GM19238 (cell line): ENCODE results near the gene WIPF2.
A peak's percentile ranks its signal among the peaks of the same experiment; 100 is the strongest.

Experiments
- DNase-seq: peaks from one replicate; pipeline ENCODE4 v3.0.0; 2011; ENCODE audit warnings: low spot score; ENCODE audit not compliant: insufficient read length

WIPF2 gene

GRCh38 chr17:40247926-40248495, 28.9 kb downstream of the WIPF2 start:
- no peak for DNase-seq

GRCh38 chr17:40248507-40248906, 29.4 kb downstream of the WIPF2 start:
- no peak for DNase-seq

DNA sequence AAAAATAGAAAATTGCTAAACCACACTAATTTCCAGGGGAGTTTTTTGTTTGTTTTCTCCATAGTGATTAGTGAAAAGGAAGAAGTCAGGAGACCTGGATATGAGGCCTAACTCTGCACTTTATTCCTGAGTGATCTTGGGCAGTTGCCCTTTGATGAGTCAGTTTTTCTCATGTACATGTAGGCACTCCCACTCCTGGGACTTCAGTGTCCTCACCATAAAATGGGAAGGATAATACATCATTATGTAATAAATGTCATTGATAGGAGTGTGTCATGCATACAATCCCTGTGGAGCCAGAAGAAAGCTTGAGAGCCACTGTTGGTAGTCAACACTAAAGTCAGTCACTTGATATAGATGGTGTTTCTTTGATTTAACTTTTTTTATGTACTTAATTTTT, 32.5 kb downstream of the WIPF2 start:
- no peak for DNase-seq

DNA sequence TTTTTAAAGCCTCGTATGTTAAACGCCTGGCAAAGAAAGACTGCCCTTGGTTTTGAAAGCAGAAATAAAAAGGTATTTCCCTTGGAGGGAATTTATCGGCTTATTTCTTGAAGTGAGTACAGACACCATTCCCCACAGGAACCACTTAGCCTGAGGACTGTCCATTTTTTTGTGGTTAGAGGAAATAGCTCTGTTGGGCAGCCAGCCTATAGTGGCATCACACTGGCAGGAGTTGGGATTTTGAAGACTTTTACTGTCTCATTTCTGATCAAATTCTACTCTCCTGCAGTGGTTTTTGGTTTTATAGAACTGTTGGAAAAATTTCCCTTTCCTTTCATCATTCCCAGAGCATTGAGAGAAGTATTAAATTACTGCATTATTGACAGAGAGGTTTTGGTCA, 34.5 kb downstream of the WIPF2 start:
- no peak for DNase-seq

DNA sequence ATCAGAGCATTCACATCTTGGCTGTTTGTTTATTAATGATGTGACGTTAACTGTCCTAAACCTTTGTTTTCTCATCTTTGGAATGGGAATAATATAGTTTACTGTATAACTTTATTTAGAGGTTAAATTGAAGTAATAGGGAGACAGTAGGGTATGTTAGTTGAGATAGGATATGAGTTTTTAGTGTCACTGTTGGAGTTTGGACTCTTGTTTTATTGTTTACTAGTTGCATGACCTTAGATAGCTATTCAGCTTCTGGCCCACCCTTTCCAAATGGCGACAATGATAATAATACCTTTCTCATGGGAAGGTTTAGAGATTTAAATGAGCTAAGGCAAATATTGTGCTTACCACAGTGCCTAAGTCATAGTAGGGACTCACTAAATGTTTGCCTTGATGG, 40.4 kb downstream of the WIPF2 start:
- no peak for DNase-seq

- no peak for DNase-seq
Measured at GRCh38 chr17:40260528-40260927, 41.4 kb downstream of the WIPF2 start.

DNA sequence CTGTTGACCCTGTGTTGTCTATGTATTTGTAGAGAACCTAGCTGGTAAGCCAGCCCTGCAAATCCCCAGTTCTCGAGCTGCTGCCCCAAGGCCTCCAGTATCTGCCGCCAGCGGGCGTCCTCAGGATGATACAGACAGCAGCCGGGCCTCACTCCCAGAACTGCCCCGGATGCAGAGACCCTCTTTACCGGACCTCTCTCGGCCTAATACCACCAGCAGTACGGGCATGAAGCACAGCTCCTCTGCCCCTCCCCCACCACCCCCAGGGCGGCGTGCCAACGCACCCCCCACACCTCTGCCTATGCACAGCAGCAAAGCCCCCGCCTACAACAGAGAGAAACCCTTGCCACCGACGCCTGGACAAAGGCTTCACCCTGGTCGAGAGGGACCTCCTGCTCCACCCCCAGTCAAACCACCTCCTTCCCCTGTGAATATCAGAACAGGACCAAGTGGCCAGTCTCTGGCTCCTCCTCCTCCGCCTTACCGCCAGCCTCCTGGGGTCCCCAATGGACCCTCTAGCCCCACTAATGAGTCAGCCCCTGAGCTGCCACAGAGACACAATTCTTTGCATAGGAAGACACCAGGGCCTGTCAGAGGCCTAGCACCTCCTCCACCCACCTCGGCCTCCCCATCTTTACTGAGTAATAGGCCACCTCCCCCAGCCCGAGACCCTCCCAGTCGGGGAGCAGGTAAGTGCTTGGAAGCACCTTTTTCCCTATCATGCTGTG, 45.5 kb downstream of the WIPF2 start:
- no peak for DNase-seq

GRCh38 chr17:40265337-40265736, 46.2 kb downstream of the WIPF2 start:
- DNase-seq: no peak

- no peak for DNase-seq
Measured at GRCh38 chr17:40266882-40267281, 47.8 kb downstream of the WIPF2 start.

GRCh38 chr17:40268141-40268712, 49.1 kb downstream of the WIPF2 start:
- DNase-seq: no peak

DNA sequence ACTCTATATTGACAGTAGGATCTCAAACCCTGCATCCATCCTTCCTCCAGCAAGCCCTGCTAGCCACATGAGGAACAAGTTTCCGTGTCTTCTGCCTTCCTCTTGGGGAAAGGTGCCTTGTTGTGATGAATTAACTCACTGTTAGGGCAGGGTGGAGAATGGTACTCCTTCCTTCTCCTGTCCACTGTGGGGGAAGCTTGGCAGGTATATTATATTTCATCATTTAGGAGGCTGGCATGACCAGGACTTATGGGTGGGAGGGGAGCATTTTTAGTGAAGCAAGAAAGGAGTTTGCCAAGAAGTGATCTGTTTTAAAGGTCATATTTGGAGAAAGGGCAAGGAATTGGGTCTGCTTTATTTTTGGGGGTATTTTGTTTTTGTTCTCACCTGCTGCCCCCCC, 59.3 kb downstream of the WIPF2 start:
- DNase-seq: no peak

DNA sequence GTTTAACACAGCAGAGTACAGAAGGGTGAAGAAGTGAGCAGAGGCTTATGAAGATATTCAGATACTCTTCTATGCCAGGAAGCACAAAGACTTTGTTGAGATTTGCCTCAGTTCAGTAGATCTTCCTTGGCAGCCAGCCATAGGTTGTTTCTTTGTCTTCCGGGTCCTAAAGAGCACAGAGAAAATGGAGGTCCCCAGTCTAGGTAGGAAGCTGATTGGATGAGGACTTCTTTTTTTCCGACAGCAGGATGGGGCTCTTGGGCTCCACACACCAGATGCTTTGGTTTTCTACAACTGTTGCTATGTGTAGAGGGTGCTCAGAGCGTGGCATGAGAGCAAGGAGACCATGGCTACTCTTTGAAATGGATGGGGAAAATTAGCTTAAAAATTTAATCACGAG, 60.3 kb downstream of the WIPF2 start:
- DNase-seq: no peak

DNA sequence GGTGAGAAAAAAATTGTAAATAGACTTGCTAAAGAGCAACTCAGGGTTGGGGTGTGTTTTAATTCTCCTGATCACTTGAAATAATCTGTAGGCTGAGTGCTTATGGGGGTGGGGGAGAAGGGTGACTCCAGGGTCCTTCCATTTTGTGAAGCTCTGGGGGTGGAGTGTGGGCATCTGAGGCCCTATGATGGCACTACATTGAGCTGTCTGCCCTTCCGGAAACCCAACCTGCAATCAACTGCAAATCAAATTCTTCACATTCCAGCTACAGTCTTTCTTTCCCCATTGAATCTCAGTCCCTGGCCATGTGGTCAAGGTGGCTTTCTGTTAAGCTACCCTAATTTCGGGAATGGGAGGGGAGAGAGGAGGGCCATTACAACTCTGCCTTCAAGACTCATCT, 62.6 kb downstream of the WIPF2 start:
- no peak for DNase-seq

- no peak for DNase-seq
Measured at GRCh38 chr17:40283662-40284061, 64.6 kb downstream of the WIPF2 start.

DNA sequence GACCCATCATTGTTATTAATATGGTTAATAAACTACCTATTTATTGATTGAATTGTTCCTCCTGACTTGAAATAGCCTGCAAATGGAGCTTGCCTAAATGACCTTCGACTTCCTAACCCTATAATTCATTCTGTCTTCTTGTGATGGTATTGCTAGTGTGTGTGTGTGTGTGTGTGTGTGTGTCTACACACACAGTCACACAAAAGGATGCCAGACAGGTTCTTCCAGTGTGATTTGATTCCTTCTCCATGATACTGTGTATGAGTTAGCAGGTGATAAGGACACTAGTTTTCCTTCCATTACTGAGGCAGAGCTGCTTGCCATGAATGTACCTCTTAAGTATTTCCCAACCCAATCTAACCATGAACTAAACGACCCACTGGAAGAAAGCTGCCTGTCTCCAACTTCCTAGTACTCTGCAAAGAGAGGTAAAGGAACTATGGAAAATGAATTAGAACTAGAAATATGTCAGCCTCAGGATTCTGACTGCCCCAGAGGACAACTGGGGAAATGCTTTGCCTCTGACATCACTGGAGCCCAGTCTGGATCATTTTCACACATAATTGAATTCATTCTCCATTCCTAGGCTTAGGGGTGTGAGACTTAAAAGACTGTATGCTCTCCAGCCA, 65.1 kb downstream of the WIPF2 start:
- DNase-seq: no peak

GRCh38 chr17:40286473-40286872, 67.4 kb downstream of the WIPF2 start:
- DNase-seq: no peak

DNA sequence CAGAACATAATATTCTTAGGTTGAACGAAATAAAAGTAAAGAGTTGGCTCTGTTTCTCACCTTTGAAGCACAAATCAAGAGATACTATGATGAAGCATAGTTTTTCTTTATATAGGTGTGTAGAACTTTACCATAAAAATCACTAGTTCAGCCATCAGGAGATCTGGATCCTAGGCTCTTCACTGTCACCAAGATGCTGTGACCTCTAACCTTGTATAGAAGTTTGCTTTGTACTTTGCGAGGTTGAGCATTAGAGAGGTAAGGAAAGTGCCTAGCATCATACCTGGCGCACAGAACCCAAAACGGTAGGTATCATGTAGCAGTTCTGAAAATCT, 68.0 kb downstream of the WIPF2 start:
- no peak for DNase-seq

- peak; percentile 89 for DNase-seq
Measured at GRCh38 chr17:40287494-40288369, 68.6 kb downstream of the WIPF2 start, which contains the start of gene CDC6. TSS of gene CDC6 (plus strand) at chr17:40287879. CDS start at chr17:40289421, 1,542 bp downstream.

DNA sequence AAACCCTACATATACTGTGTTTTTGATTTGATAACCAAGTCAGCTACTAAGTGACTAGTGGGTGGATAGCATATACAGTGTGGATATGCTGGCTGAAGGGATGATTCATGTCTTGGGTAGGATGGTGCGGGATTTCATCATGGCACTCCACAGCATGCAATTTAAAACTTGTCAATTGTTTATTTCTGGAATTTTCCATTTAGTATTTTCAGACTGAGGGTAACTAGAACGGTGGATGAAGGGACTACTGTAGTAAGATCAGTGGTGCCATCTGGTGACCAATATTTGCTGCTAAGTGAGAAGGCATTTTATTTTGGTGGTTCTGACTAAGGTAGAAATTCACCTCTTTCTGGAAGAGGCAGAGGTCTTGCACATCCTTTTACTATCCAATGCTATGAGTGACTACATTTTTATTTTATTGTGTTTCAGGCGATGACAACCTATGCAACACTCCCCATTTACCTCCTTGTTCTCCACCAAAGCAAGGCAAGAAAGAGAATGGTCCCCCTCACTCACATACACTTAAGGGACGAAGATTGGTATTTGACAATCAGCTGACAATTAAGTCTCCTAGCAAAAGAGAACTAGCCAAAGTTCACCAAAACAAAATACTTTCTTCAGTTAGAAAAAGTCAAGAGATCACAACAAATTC, 71.7 kb downstream of the WIPF2 start:
- no peak for DNase-seq

- DNase-seq: no peak
Measured at GRCh38 chr17:40291281-40291664, 72.2 kb downstream of the WIPF2 start.

GRCh38 chr17:40293363-40293762, 74.3 kb downstream of the WIPF2 start:
- DNase-seq: no peak
